ENCODE data around the gene PELI3. TPM values are rescaled to one million over a fixed set of nuclear protein-coding genes. Genes with fewer than 3 reads are reported as not detected.
"Not testable (repeated sequence)": the region's sequence is repeated elsewhere in the genome, so short reads cannot be mapped to it uniquely, and the experiment has no call there.

Gene PELI3
- total RNA-seq, 1 donor from 2014 or later: 21.6 TPM

DNA sequence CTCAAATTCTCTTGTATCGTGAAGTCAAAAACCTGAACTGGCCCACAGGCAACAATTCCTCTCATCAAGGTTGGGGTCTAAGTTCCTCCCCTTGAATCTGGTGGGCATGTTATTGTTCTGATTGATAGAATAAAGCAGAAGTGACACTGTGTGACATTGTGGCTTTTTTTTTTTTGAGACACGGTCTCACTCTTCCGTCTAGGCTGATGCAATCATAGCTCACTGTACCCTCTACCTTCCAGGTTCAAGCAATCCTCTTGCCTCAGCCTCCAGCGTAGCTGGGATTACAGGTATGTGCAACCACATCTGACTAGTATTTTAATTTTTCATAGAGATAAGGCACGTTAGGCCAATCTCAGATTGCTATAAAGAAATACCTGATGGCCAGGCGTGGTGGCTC, 8.9 kb upstream of the PELI3 start:
- no peaks in the 10 kb centered on the region for H3K4me1 ChIP-seq
- no peak for DNase-seq (ENCODE audit: extremely low spot score in 2 of 2)

DNA sequence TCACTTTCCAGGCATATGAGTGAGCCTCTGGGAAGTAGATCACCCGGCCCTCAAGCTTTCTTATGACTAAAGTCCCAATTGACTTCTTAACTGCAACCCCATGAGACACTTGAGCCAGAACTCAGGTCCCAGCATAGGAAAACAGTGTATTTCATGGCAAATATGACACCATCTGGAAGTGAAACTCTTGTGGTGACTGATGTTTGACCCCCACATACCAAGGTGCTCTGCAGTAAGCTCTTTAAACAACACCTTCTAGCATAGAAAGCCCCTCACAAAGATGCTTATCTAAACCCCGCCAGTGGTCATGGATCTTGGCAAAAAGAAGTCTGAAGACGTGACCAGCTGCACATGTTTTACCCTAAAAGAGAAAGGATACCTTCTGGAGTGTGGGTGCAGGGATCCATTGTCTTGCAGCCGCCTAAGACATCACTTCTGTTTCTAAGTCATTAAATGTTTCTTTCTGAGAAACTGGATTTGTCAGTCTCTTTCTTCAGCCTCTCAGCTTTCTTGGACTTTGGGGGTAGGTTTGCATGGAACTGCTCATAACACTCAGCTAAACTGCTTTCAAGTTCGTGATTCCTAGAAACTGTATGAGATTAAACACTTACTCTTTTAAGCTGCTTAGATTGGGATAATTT, 7.4 kb upstream of the PELI3 start:
- no peak for TF ChIP-seq POLR2A (IDR thresholded peaks at IDR 0.05)
- TF ChIP-seq, protein P1, sequence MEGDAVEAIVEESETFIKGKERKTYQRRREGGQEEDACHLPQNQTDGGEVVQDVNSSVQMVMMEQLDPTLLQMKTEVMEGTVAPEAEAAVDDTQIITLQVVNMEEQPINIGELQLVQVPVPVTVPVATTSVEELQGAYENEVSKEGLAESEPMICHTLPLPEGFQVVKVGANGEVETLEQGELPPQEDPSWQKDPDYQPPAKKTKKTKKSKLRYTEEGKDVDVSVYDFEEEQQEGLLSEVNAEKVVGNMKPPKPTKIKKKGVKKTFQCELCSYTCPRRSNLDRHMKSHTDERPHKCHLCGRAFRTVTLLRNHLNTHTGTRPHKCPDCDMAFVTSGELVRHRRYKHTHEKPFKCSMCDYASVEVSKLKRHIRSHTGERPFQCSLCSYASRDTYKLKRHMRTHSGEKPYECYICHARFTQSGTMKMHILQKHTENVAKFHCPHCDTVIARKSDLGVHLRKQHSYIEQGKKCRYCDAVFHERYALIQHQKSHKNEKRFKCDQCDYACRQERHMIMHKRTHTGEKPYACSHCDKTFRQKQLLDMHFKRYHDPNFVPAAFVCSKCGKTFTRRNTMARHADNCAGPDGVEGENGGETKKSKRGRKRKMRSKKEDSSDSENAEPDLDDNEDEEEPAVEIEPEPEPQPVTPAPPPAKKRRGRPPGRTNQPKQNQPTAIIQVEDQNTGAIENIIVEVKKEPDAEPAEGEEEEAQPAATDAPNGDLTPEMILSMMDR (IDR thresholded peaks at IDR 0.05): no peak
- TF ChIP-seq POLR2AphosphoS5 (IDR thresholded peaks at IDR 0.05; ENCODE audit: insufficient read depth in 1 of 2, low read depth in 1 of 2): no peak
- no peaks in the 10 kb centered on the region for H3K27me3 ChIP-seq
- DNase-seq (ENCODE audit: extremely low spot score in 2 of 2): no peak

More for the DNA sequence above, 8.9 kb upstream of the PELI3 start:
- Histone ChIP-seq H3K27ac (no peak overlapping the region), H3K27me3 (no peaks in the 10 kb centered on the region), H3K4me3 (no peak overlapping the region), H3K9me3 (no peaks in the 10 kb centered on the region), H3K36me3 (no peaks in the 10 kb centered on the region)
- intact Hi-C loops (cut with DNase I): loop anchor here (10.0 kb wide), 1 partner anchor 77 kb away; no protein-coding TSS in a partner anchor
- TF ChIP-seq POLR2AphosphoS5 (IDR thresholded peaks at IDR 0.05; ENCODE audit: insufficient read depth in 1 of 2, low read depth in 1 of 2) (no peak), POLR2A (IDR thresholded peaks at IDR 0.05) (no peak)
- TF ChIP-seq, protein P1 (IDR thresholded peaks at IDR 0.05): no peak

DNA sequence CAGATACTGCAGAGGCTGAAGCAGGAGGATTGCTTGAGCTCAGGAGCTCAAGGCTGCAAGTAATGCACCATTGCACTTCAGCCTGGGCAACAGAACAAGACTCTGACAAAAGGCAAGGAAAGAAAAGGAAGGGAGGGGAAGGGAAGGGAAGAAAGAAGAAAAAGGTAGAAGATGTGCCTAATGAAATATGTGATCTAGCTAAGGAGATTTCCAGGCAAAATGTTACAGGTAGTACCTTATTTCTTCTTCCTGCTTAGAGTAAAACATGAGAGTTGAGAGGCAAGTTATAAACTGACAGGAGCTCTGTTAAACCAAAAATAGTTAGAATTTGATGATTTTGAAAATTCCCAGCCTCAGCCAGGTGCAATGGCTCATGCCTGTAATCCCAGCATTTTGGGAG, 4.7 kb upstream of the PELI3 start:
- Histone ChIP-seq H3K4me1 (peaks cover 11% of the 10 kb centered on the region), H3K27me3 (no peaks in the 10 kb centered on the region), H3K4me3 (no peak overlapping the region), H3K36me3 (no peaks in the 10 kb centered on the region), H3K9me3 (no peaks in the 10 kb centered on the region), H3K27ac (no peak overlapping the region)
- intact Hi-C loops (cut with DNase I): no loop called here
- TF ChIP-seq POLR2A (IDR thresholded peaks at IDR 0.05) (no peak), POLR2AphosphoS5 (IDR thresholded peaks at IDR 0.05; ENCODE audit: insufficient read depth in 1 of 2, low read depth in 1 of 2) (no peak)
- TF ChIP-seq, protein P1 (IDR thresholded peaks at IDR 0.05): no peak
- no peak for DNase-seq (ENCODE audit: extremely low spot score in 2 of 2)

More for the DNA sequence above, 7.4 kb upstream of the PELI3 start:
- Histone ChIP-seq H3K9me3 (no peaks in the 10 kb centered on the region), H3K4me1 (no peaks in the 10 kb centered on the region), H3K4me3 (no peak overlapping the region), H3K36me3 (no peaks in the 10 kb centered on the region), H3K27ac (no peak overlapping the region)
- intact Hi-C loops (cut with DNase I): loop anchor here (10.0 kb wide), 1 partner anchor 76 kb away; no protein-coding TSS in a partner anchor

DNA sequence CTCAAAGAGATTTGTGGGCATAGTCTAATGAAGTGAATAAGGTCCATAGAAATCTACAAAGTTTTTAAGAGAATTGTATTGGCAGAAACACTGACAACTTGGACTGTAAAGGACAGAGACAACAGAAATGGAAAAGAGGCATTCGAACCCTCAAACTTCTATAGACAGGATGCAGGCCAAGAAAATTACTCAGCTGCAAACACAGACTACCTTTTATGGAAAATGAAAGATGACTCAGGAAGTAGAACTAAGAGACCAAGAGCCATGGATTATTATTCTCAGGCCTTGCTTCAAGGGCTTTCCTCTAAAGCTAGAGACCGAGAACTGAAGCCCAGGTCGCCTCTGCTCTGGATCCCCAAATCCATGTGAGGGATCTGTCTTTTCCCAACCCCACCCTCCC, 3.8 kb upstream of the PELI3 start:
- no peaks in the 10 kb centered on the region for H3K27me3 ChIP-seq
- no peaks in the 10 kb centered on the region for H3K9me3 ChIP-seq
- peaks cover 18% of the 10 kb centered on the region for H3K4me1 ChIP-seq
- no peak overlapping the region for H3K4me3 ChIP-seq
- no peak for TF ChIP-seq POLR2A (IDR thresholded peaks at IDR 0.05)
- TF ChIP-seq, protein P1 (IDR thresholded peaks at IDR 0.05): no peak
- TF ChIP-seq POLR2AphosphoS5 (IDR thresholded peaks at IDR 0.05; ENCODE audit: insufficient read depth in 1 of 2, low read depth in 1 of 2): no peak
- no peaks in the 10 kb centered on the region for H3K36me3 ChIP-seq
- intact Hi-C loops (cut with DNase I): no loop called here
- no peak overlapping the region for H3K27ac ChIP-seq
- DNase-seq (ENCODE audit: extremely low spot score in 2 of 2): no peak

DNA sequence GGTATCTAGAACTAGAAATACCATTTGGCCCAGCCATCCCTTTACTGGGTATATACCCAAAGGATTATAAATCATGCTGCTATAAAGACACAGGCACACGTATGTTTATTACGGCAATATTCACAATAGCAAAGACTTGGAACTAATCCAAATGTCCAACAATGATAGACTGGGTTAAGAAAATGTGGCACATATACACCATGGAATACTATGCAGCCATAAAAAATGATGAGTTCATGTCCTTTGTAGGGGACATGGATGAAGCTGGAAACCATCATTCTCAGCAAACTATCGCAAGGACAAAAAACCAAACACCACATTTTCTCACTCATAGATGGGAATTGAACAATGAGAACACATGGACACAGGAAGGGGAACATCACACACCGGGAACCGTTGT, 2.6 kb upstream of the PELI3 start:
- H3K4me1 ChIP-seq: peaks cover 27% of the 10 kb centered on the region
- H3K9me3 ChIP-seq; H3K27ac ChIP-seq; DNase-seq (ENCODE audit: extremely low spot score in 2 of 2); H3K4me3 ChIP-seq; H3K36me3 ChIP-seq; intact Hi-C loops (cut with DNase I); H3K27me3 ChIP-seq: not testable (repeated sequence)

Measured in vagina (tissue), 2 donors.